ENCODE data around the gene DGKI. TPM values are rescaled to one million over a fixed set of nuclear protein-coding genes. Genes with fewer than 3 reads are reported as not detected.

DGKI gene
- total RNA-seq, 1 donor from 2014 or later = 5.5 TPM

GRCh38 chr7:137669706-137670105, 177.1 kb downstream of the DGKI start:
- H3K9me3 ChIP-seq (ENCODE audit: low read depth) = no peaks in the 10 kb centered on the region
- DNase-seq (ENCODE audit: low spot score) = no peak
- Mint-ChIP-seq H3K4me3 (no peak overlapping the region), H3K4me1 (peaks cover 2% of the 10 kb centered on the region), H3K27ac (no peak overlapping the region), H3K36me3 (no peaks in the 10 kb centered on the region), H3K9me3 (no peaks in the 10 kb centered on the region), H3K27me3 (ENCODE audit: insufficient read depth, low read depth) (peaks cover 2% of the 10 kb centered on the region)
- no peak overlapping the region for H3K27ac ChIP-seq
- no peaks in the 10 kb centered on the region for H3K36me3 ChIP-seq
- no peak overlapping the region for H3K9ac ChIP-seq
- H2AFZ ChIP-seq (replicated peaks) = no peak overlapping the region
- H3K4me2 ChIP-seq = no peak overlapping the region
- no peaks in the 10 kb centered on the region for H4K20me1 ChIP-seq (ENCODE audit: low read depth)
- no peaks in the 10 kb centered on the region for H3F3A ChIP-seq (ENCODE audit: low read depth)
- no peaks in the 10 kb centered on the region for H3K4me1 ChIP-seq
- TF ChIP-seq, protein P1, sequence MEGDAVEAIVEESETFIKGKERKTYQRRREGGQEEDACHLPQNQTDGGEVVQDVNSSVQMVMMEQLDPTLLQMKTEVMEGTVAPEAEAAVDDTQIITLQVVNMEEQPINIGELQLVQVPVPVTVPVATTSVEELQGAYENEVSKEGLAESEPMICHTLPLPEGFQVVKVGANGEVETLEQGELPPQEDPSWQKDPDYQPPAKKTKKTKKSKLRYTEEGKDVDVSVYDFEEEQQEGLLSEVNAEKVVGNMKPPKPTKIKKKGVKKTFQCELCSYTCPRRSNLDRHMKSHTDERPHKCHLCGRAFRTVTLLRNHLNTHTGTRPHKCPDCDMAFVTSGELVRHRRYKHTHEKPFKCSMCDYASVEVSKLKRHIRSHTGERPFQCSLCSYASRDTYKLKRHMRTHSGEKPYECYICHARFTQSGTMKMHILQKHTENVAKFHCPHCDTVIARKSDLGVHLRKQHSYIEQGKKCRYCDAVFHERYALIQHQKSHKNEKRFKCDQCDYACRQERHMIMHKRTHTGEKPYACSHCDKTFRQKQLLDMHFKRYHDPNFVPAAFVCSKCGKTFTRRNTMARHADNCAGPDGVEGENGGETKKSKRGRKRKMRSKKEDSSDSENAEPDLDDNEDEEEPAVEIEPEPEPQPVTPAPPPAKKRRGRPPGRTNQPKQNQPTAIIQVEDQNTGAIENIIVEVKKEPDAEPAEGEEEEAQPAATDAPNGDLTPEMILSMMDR (IDR thresholded peaks at IDR 0.05) = no peak
- TF ChIP-seq EZH2 (IDR thresholded peaks at IDR 0.05) (no peak), EZH2phosphoT487 (IDR thresholded peaks at IDR 0.05) (no peak)
- H3K79me2 ChIP-seq (ENCODE audit: low read depth) = no peaks in the 10 kb centered on the region
- no peak overlapping the region for H3K4me3 ChIP-seq
- H3K27me3 ChIP-seq = no peaks in the 10 kb centered on the region

DNA sequence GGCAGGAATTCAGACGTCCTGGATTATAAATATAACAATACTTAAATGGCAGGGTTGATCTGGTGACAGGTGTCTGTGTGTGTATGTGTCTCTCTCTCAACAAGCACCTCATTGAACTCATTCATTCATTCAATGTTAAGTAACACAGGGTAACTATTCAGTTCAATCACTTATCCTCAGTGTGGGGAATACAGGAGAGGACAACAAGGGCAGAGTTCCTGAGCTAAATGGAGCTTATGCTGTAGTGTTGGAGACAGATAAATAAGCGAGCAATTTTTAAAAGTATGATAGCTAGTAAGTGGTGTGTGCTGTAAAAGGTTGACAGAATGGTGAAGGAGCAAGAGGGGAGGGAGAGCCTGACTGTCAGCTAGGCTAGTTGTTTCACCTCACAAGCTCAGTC, 178.4 kb downstream of the DGKI start:
- Mint-ChIP-seq H3K4me3 (no peak overlapping the region), H3K27me3 (ENCODE audit: insufficient read depth, low read depth) (no peaks in the 10 kb centered on the region), H3K9me3 (no peaks in the 10 kb centered on the region), H3K27ac (no peak overlapping the region), H3K36me3 (no peaks in the 10 kb centered on the region), H3K4me1 (peaks cover 2% of the 10 kb centered on the region)
- Histone ChIP-seq H3K9me3 (ENCODE audit: low read depth) (no peaks in the 10 kb centered on the region), H3K9ac (no peak overlapping the region), H3K27me3 (no peaks in the 10 kb centered on the region), H3K27ac (no peak overlapping the region), H3K4me3 (no peak overlapping the region), H3K79me2 (ENCODE audit: low read depth) (no peaks in the 10 kb centered on the region), H4K20me1 (ENCODE audit: low read depth) (no peaks in the 10 kb centered on the region), H3F3A (ENCODE audit: low read depth) (no peaks in the 10 kb centered on the region), H3K4me1 (no peaks in the 10 kb centered on the region), H2AFZ (replicated peaks) (no peak overlapping the region), H3K36me3 (no peaks in the 10 kb centered on the region), H3K4me2 (no peak overlapping the region)
- DNase-seq (ENCODE audit: low spot score) = no peak
- TF ChIP-seq, protein P1 (IDR thresholded peaks at IDR 0.05) = no peak
- TF ChIP-seq EZH2phosphoT487 (IDR thresholded peaks at IDR 0.05) = no peak
- TF ChIP-seq EZH2 (IDR thresholded peaks at IDR 0.05) = no peak

DNA sequence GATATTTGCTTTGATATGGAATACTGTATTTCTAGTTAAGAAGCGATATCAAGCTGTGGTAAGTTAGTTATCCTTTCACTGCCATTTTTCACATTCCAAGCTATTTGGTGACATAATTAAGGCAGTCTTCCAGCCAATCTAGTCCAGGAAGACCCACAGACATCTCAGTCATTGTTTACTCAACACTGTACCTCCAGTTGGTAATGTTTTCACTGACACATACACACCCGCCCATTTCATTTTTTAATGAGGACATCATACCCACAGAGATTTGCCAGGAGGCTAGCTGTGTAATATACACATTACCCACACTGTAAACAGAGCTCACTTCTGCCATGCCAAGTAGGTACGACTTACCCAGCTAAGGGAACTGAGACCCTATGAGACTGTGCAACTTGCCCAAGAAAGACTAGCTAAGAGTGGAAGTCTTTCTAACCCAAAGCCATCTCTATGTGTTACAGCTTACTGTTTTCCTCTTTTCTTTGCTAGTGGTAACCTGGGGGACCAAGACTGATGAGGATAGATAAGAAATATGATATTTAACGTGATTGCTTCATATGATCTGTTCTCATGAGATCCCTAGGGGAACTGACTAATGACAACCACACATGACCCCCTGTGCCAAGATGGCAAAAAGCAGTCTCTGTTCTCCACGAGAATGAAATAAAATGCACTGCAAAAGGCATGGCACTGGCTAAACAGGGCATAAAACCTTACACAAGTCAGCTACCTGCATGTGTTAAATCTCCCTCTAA, 179.0 kb downstream of the DGKI start:
- DNase-seq (ENCODE audit: low spot score) = no peak
- no peak overlapping the region for H3K27ac ChIP-seq
- H3K4me1 ChIP-seq = no peaks in the 10 kb centered on the region
- Mint-ChIP-seq H3K9me3 (no peaks in the 10 kb centered on the region), H3K27me3 (ENCODE audit: insufficient read depth, low read depth) (no peaks in the 10 kb centered on the region), H3K36me3 (no peaks in the 10 kb centered on the region), H3K4me3 (no peak overlapping the region), H3K27ac (no peak overlapping the region), H3K4me1 (peaks cover 2% of the 10 kb centered on the region)
- no peak overlapping the region for H3K4me3 ChIP-seq
- no peaks in the 10 kb centered on the region for H4K20me1 ChIP-seq (ENCODE audit: low read depth)
- no peak overlapping the region for H3K4me2 ChIP-seq
- H3K9ac ChIP-seq = no peak overlapping the region
- no peaks in the 10 kb centered on the region for H3K79me2 ChIP-seq (ENCODE audit: low read depth)
- no peak for TF ChIP-seq EZH2phosphoT487 (IDR thresholded peaks at IDR 0.05)
- TF ChIP-seq, protein P1 (IDR thresholded peaks at IDR 0.05) = no peak
- H3F3A ChIP-seq (ENCODE audit: low read depth) = no peaks in the 10 kb centered on the region
- H2AFZ ChIP-seq (replicated peaks) = no peak overlapping the region
- no peaks in the 10 kb centered on the region for H3K27me3 ChIP-seq
- no peaks in the 10 kb centered on the region for H3K36me3 ChIP-seq
- no peaks in the 10 kb centered on the region for H3K9me3 ChIP-seq (ENCODE audit: low read depth)

Measured in neural progenitor cell (in vitro differentiated cells).